GM19238 (cell line): ENCODE data around the gene MTHFSD.

ENCODE experiments used
- DNase-seq: peaks from one replicate; pipeline ENCODE4 v3.0.0; 2011; ENCODE audit warnings: low spot score; ENCODE audit not compliant: insufficient read length

MTHFSD gene

GRCh38 chr16:86570558-86571529 lies 15.8 kb upstream of the MTHFSD start:
- no peak for DNase-seq

- no peak for DNase-seq
Measured at GRCh38 chr16:86569701-86570447, 14.8 kb upstream of the MTHFSD start.

GRCh38 chr16:86568677-86569623 lies 13.9 kb upstream of the MTHFSD start:
- DNase-seq = no peak

- DNase-seq = no peak
Measured at GRCh38 chr16:86567701-86568581, 12.9 kb upstream of the MTHFSD start.

- DNase-seq = no peak
Measured at GRCh38 chr16:86566966-86567700, 12.1 kb upstream of the MTHFSD start.

- DNase-seq = peak; percentile 60
Measured at GRCh38 chr16:86566601-86566965, 11.5 kb upstream of the MTHFSD start, which contains the start of gene FOXC2. Gene FOXC2, plus strand, starts transcription at chr16:86566829. Its CDS starts 507 bp downstream, at chr16:86567336.

GRCh38 chr16:86565644-86566511 lies 10.8 kb upstream of the MTHFSD start:
- no peak for DNase-seq

- DNase-seq = no peak
Measured at GRCh38 chr16:86565181-86565631, 10.2 kb upstream of the MTHFSD start.

GRCh38 chr16:86563469-86564345 lies 8.7 kb upstream of the MTHFSD start:
- DNase-seq = peak; percentile 84

- no peak for DNase-seq
Measured at GRCh38 chr16:86562356-86562755, 7.3 kb upstream of the MTHFSD start.

GRCh38 chr16:86559802-86560305 lies 4.8 kb upstream of the MTHFSD start:
- DNase-seq = no peak

- no peak for DNase-seq
Measured at GRCh38 chr16:86558355-86559193, 3.5 kb upstream of the MTHFSD start.

- no peak for DNase-seq
Measured at GRCh38 chr16:86557587-86557986, 2.6 kb upstream of the MTHFSD start.

- no peak for DNase-seq
Measured at GRCh38 chr16:86556576-86556975, 1.5 kb upstream of the MTHFSD start.

- DNase-seq = no peak
Measured at GRCh38 chr16:86555704-86556075, 655 bp upstream of the MTHFSD start.

GRCh38 chr16:86554599-86554916 lies 477 bp downstream of the MTHFSD start:
- DNase-seq = no peak

GRCh38 chr16:86553356-86553755 lies 1.7 kb downstream of the MTHFSD start:
- no peak for DNase-seq
